GM21447 (cell line): ENCODE data around the gene SERPINB3.
"Not testable (repeated sequence)": the region's sequence is repeated elsewhere in the genome, so short reads cannot be mapped to it uniquely, and the experiment has no call there.

Experiments used
- ATAC-seq: cut with Tn5 transposase; IDR thresholded peaks from one replicate; pipeline ENCODE4 v1.9.1; 2021; ENCODE audit not compliant: unreplicated experiment

SERPINB3 gene

GRCh38 chr18:63661750-63662149 lies at the start of gene SERPINB3:
Gene SERPINB3 (minus strand): TSS chr18:63661893. CDS start chr18:63661216, 677 bp downstream.
- ATAC-seq: not testable (repeated sequence)

- ATAC-seq: no peak
These were observed 47.0 kb upstream of the SERPINB3 start for GRCh38 chr18:63708650-63709049.

DNA sequence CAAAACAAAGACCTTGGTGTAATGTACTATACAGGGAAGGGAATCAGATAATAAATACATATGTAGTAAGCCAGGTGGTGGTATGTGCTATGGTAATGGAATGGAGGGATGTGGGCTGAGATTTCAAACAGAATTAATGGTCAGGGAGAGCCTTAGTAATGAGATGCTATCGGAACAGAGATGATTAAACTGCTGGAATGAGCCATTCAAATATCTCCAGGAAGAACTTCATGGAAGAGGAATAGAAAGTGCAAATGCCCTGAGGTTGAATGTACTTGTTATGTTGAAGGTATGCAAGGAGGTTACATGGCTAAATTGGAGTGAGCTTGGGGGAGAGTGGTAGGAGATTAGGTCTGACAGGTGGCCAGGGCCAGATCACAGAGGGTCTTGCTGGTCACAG lies 46.1 kb upstream of the SERPINB3 start:
- no peak for ATAC-seq

DNA sequence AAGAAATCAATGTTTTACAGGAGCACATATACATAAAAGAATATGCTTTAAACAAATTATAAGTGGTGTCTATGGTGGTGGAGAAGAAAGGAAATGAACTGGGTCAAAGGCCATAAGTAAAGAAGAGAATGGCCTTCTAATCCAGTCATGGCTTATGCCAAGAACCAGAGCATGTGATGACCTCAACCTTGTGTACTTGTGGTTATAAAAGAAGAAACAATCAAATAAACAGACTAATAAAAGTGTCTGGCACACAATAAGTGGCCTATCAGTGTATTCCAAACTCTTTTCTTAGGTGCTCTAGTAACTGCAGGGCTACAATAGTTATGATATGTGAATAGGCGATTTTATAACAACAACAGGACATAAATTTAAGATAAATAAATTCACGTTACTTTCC lies 43.7 kb upstream of the SERPINB3 start:
- ATAC-seq: no peak

GRCh38 chr18:63702660-63703059 lies 41.0 kb upstream of the SERPINB3 start, which contains the start of gene SERPINB11:
Gene SERPINB11 (plus strand): TSS chr18:63702960. CDS start chr18:63710194, 7,234 bp downstream.
- ATAC-seq: no peak

DNA sequence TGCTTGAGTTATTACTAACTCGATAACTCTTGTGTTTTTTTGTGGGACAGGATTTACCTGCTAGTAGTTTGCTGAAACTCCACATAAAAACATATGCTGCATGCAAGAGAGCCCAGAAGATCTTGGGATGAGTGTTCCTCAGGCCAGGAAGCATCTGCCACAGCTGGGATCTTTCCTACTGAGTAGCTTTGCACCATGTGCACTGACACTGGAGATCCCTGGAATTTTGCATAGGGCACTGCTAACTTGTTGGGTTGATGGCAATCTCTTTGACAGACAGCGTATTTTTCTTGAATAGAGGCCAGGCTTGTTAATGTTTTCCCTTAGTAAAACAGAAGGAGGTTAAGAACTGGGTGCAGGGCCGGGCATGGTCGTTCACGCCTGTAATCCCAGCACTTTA lies 40.3 kb upstream of the SERPINB3 start:
- ATAC-seq: no peak

DNA sequence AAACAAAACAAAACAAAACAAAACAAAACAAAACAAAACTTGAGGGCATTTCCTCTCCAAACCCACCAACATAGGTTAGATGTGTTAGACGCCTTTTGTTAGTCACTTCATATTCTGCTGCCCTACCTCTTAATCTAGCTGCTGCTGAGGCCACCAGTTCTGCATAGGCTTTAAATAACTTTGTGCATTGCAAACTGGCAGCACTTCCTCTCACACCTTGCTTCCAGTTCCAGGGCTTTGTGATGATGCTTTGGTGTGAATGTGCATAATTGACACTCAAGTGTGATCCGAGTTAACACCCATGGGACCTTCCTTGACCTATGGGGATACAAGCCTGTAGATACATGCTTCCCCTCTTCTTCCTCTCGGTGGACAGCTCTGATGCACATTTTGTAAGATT lies 38.8 kb upstream of the SERPINB3 start:
- ATAC-seq: no peak

GRCh38 chr18:63697097-63697660 lies 35.5 kb upstream of the SERPINB3 start:
- no peak for ATAC-seq

- no peak for ATAC-seq
These were observed 27.4 kb upstream of the SERPINB3 start for GRCh38 chr18:63689064-63689463.

- ATAC-seq: no peak
These were observed 25.2 kb upstream of the SERPINB3 start for GRCh38 chr18:63686871-63687270.

GRCh38 chr18:63684718-63685117 lies 23.0 kb upstream of the SERPINB3 start:
- ATAC-seq: no peak

DNA sequence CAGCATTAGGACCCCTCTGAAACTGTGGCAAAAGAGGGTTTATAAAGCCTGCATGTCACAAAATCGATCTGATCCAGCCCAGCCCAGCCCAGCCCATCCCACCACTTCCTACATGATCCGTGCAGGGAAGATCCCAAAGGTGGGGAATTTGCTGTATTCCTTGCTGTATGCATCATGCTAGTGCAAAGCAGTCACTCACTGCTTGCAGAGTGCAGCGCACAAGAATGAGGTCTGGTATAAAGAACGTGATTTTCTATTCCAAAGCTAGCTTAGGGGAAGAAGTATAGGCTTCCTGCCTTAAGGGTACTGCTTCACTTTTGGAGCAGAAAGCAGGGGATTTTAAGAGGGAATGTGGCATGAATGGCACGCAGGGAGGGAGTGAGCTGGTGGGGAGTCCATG lies 22.2 kb upstream of the SERPINB3 start:
- ATAC-seq: no peak

DNA sequence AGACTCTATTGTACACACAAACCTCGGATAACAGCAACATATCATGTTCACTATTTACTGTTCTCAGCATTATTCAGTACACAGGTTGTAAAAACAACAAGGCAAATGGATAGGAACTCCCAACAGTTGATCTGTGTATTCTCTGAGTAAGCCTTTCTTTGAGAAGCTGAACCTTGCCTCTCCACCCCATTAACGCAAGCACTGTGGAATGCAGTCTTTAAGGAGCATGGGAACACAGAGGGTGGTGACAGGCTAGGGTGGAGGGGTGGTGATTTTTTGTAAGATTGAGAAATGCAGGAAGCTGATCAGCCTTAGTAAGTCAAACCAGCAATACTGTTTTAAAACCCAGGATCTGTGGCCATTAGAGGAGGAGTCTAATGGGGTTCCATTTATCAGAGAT lies 21.5 kb upstream of the SERPINB3 start:
- ATAC-seq: no peak

DNA sequence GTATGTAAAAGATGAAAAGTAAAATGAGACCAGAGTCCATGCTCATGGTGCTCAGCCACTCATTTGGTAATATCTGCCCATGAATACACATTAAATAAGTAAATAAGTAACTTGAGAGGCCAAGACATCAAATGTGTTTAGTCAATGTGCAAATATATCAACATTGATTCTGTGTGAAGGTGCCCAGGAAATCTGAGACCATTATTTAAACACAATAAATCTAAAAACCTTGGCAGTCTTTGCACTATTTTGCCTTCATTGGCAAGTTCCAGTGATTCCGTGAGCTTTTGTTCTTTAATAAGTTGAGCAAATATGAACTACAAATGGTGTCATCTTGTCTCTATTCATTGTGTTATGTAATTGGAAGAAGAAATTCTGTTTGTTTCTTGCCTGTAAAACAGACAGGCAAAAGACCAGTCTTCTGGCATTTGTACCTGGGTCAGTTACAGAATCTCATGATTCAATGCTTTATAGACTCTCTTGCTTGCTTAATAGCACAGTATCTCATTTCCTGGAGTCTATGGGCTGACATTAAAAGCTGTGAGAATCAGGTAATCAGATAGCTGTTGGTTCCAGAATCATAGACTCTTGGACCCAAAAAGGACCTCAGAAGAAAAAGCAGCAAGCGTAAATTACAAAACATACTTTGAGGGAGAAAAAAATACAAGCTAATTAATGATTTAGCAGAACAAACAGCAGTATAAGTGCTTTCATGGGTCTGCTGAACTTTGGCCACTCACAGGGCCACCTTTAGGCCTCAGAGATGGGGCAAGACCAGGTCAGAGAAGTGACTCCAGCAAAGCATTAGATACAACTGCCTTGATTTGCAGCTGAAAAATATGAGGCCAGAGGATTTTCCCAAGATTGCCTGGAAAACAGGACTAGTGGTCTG lies 20.0 kb upstream of the SERPINB3 start:
- no peak for ATAC-seq

GRCh38 chr18:63679820-63680606 lies 18.3 kb upstream of the SERPINB3 start:
- no peak for ATAC-seq

GRCh38 chr18:63677500-63678225 lies 16.0 kb upstream of the SERPINB3 start:
- ATAC-seq: no peak

GRCh38 chr18:63676526-63677323 lies 15.0 kb upstream of the SERPINB3 start:
- no peak for ATAC-seq

GRCh38 chr18:63664571-63664970 lies 2.9 kb upstream of the SERPINB3 start:
- no peak for ATAC-seq

- ATAC-seq: not testable (repeated sequence)
These were observed 2.8 kb downstream of the SERPINB3 start for GRCh38 chr18:63658920-63659319.

GRCh38 chr18:63650271-63650670 lies 11.4 kb downstream of the SERPINB3 start:
- ATAC-seq: not testable (repeated sequence)
